Uterus (tissue), 4 donors: ENCODE measurements around the gene LRFN3. TPM values are rescaled to one million over a fixed set of nuclear protein-coding genes. Genes with fewer than 3 reads are reported as not detected.

ENCODE experiments used
- DNase-seq, 2 donors: peaks; one replicate each; pipeline ENCODE4 v3.0.0-alpha.2; 2019 to 2020
- H3K27ac ChIP-seq, 2 donors: fragments of 200-600 bp; sonication (generic); 1 replicate in 1 of 2; 2 replicates in 1 of 2; pipeline ENCODE4 v1.5.1; 2016 to 2018
- H3K27me3 ChIP-seq, 2 donors: fragments of 200-600 bp; sonication (generic); one replicate each; pipeline ENCODE4 v1.5.1; 2018 to 2019; ENCODE audit warnings: control low read depth in 1 of 2
- H3K36me3 ChIP-seq, 2 donors: fragments of 200-600 bp; sonication (generic); one replicate each; pipeline ENCODE4 v1.5.1; 2019; ENCODE audit warnings: control low read depth in 1 of 2
- H3K4me1 ChIP-seq, 2 donors: fragments of 200-600 bp; sonication (generic); one replicate each; pipeline ENCODE4 v1.5.1; 2018 to 2019; ENCODE audit warnings: control low read depth in 1 of 2
- H3K4me3 ChIP-seq, 2 donors: fragments of 200-600 bp; sonication (generic); 1 replicate in 1 of 2; 2 replicates in 1 of 2; pipeline ENCODE4 v1.5.1; 2018 to 2019; ENCODE audit warnings: mild to moderate bottlenecking in 1 of 2
- H3K9me3 ChIP-seq, 2 donors: fragments of 200-600 bp; sonication (generic); one replicate each; pipeline ENCODE4 v1.5.1; 2019; ENCODE audit warnings: control low read depth in 1 of 2
- POLR2A ChIP-seq, 2 donors: fragments of 450-650 bp; IDR thresholded peaks; one replicate each; pipeline ENCODE4 v1.6.1; 2016; ENCODE audit warnings: antibody characterized with exemption in 2 of 2, mild to moderate bottlenecking in 1 of 2, moderate library complexity in 1 of 2
- intact Hi-C: fragments of 100-400 bp; cut with DNase I; formaldehyde crosslinking; loops from one replicate; pipeline ENCODE4 v1.15.1; 2023; ENCODE audit warnings: low total_unique reads
- total RNA-seq, 4 donors: library from RNA; depleted of rRNA in 3 of 4; stranded (reverse); fragments of >200 nt in 3 of 4; gene quantifications; one replicate each; pipeline versions ENCODE4 v1.1.0 to v1.2.4, GENCODE V29; 2014 to 2023
- TF ChIP-seq, protein P1 (sequence below), 4 experiments: fragments of 200-600 bp in 2 of 4; fragments of 450-650 bp in 2 of 4; sonication (generic) in 2 of 4; IDR thresholded peaks; one replicate each; pipeline ENCODE4 v1.5.1; 2016 to 2019; ENCODE audit warnings: antibody characterized with exemption in 4 of 4, mild to moderate bottlenecking in 2 of 4, moderate library complexity in 1 of 4
- donor health status: DM: yes; HTN: yes; CAD: no.

LRFN3 gene
- total RNA-seq, 4 donors from 2014 or later: 3.1 to 22.4 (median 9.6) TPM

DNA sequence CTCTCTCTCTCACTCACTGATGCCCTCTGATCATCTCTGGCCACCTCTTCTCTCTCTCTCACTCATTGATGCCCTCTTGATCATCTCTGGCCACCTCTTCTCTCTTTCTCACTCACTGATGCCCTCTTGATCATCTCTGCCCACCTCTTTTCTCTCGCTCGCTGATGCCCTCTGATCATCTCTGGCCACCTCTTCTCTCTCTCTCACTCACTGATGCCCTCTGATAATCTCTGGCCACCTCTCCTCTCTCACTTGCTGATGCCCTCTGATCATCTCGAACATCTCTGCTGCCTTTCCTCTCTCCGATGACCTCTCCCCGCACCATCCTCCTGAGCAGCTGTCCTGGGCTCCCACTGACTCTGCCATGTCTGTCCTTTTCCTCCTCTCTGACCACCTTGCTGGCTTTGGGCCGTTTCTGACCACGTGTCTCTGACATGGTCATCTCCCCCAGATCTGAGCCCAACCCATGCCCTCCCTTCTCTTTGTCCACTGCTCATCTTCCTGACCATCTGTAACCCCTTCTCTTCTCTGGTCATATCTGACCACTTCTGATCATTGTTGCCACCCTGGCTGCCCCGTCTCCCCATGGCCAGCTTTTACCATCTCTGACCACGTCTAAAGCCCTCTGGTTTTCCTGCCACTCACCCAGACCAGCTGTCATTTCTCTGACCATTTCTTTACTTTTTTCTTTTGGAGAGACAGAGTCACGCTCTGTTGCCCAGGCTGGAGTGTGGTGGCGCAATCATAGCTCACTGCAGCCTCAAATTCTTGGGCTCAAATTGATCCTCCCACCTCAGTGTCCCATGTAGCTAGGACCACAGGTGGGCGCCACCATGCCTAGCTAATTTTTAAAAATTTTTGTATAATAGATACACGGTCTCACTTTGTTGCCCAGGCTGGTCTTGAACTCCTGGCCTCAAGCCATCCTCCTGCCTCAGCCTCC lies 2.4 kb downstream of the LRFN3 start:
- H3K27ac ChIP-seq: no peak overlapping the region

DNA sequence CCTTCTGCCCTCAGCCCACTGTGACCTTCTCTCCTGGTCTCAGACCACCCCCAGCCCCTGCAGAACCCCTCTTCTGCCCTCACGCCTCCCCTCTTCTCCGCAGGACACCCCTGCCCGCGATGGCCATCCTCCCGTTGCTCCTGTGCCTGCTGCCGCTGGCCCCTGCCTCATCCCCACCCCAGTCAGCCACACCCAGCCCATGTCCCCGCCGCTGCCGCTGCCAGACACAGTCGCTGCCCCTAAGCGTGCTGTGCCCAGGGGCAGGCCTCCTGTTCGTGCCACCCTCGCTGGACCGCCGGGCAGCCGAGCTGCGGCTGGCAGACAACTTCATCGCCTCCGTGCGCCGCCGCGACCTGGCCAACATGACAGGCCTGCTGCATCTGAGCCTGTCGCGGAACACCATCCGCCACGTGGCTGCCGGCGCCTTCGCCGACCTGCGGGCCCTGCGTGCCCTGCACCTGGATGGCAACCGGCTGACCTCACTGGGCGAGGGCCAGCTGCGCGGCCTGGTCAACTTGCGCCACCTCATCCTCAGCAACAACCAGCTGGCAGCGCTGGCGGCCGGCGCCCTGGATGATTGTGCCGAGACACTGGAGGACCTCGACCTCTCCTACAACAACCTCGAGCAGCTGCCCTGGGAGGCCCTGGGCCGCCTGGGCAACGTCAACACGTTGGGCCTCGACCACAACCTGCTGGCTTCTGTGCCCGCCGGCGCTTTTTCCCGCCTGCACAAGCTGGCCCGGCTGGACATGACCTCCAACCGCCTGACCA lies 3.3 kb downstream of the LRFN3 start:
- Histone ChIP-seq H3K36me3 (no peaks in the 10 kb centered on the region), H3K4me1 (peaks cover 0 to 5% of the 10 kb centered on the region in 2 donors), H3K9me3 (no peaks in the 10 kb centered on the region), H3K27ac (no peak overlapping the region), H3K27me3 (no peaks in the 10 kb centered on the region), H3K4me3 (no peak overlapping the region)
- DNase-seq: no peak
- TF ChIP-seq, protein P1, sequence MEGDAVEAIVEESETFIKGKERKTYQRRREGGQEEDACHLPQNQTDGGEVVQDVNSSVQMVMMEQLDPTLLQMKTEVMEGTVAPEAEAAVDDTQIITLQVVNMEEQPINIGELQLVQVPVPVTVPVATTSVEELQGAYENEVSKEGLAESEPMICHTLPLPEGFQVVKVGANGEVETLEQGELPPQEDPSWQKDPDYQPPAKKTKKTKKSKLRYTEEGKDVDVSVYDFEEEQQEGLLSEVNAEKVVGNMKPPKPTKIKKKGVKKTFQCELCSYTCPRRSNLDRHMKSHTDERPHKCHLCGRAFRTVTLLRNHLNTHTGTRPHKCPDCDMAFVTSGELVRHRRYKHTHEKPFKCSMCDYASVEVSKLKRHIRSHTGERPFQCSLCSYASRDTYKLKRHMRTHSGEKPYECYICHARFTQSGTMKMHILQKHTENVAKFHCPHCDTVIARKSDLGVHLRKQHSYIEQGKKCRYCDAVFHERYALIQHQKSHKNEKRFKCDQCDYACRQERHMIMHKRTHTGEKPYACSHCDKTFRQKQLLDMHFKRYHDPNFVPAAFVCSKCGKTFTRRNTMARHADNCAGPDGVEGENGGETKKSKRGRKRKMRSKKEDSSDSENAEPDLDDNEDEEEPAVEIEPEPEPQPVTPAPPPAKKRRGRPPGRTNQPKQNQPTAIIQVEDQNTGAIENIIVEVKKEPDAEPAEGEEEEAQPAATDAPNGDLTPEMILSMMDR (IDR thresholded peaks at IDR 0.05): no peak
- TF ChIP-seq POLR2A (IDR thresholded peaks at IDR 0.05): no peak
- intact Hi-C loops: loop anchor here (10.0 kb wide), 2 partner anchors 55 to 155 kb away; no protein-coding TSS in a partner anchor

More for the DNA sequence above, 2.4 kb downstream of the LRFN3 start:
- Histone ChIP-seq H3K4me1 (peaks cover 0 to 5% of the 10 kb centered on the region in 2 donors), H3K4me3 (no peak overlapping the region), H3K9me3 (no peaks in the 10 kb centered on the region), H3K27me3 (no peaks in the 10 kb centered on the region), H3K36me3 (no peaks in the 10 kb centered on the region)
- DNase-seq: no peak
- TF ChIP-seq, protein P1 (IDR thresholded peaks at IDR 0.05): no peak
- no peak for TF ChIP-seq POLR2A (IDR thresholded peaks at IDR 0.05)
- intact Hi-C loops: loop anchor here (10.0 kb wide), 2 partner anchors 54 to 154 kb away; no protein-coding TSS in a partner anchor

DNA sequence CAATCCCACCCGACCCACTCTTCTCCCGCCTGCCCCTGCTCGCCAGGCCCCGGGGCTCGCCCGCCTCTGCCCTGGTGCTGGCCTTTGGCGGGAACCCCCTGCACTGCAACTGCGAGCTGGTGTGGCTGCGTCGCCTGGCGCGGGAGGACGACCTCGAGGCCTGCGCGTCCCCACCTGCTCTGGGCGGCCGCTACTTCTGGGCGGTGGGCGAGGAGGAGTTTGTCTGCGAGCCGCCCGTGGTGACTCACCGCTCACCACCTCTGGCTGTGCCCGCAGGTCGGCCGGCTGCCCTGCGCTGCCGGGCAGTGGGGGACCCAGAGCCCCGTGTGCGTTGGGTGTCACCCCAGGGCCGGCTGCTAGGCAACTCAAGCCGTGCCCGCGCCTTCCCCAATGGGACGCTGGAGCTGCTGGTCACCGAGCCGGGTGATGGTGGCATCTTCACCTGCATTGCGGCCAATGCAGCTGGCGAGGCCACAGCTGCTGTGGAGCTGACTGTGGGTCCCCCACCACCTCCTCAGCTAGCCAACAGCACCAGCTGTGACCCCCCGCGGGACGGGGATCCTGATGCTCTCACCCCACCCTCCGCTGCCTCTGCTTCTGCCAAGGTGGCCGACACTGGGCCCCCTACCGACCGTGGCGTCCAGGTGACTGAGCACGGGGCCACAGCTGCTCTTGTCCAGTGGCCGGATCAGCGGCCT lies 4.1 kb downstream of the LRFN3 start:
- intact Hi-C loops: no loop called here
- no peak overlapping the region for H3K27ac ChIP-seq
- no peaks in the 10 kb centered on the region for H3K27me3 ChIP-seq
- no peaks in the 10 kb centered on the region for H3K36me3 ChIP-seq
- TF ChIP-seq, protein P1 (IDR thresholded peaks at IDR 0.05): no peak
- no peak for TF ChIP-seq POLR2A (IDR thresholded peaks at IDR 0.05)
- DNase-seq: no peak
- peaks cover 0 to 4% of the 10 kb centered on the region in 2 donors for H3K4me1 ChIP-seq
- no peaks in the 10 kb centered on the region for H3K9me3 ChIP-seq
- no peak overlapping the region for H3K4me3 ChIP-seq

DNA sequence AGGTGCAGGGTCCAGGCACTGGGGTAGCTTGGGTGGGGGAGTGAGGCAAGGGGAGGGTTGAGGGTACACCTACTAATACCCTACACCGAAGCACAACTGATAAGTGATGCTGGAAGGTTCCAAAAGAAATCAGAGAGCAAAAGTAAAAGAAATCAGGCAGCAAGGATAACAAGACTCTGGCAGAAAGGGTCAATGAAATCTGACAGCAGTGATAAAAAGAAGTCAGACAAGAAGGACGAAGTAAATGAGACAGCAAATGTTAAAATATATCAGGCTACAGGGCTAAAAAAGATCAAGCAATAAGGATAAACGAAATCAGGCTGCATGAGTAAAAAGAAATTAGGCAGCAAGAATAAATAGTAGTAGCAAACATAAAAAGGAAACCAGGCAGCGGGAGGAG lies 4.7 kb downstream of the LRFN3 start:
- Histone ChIP-seq H3K36me3 (no peaks in the 10 kb centered on the region), H3K4me3 (no peak overlapping the region), H3K27me3 (no peaks in the 10 kb centered on the region), H3K4me1 (no peaks in the 10 kb centered on the region), H3K9me3 (no peaks in the 10 kb centered on the region), H3K27ac (no peak overlapping the region)
- TF ChIP-seq POLR2A (IDR thresholded peaks at IDR 0.05): no peak
- TF ChIP-seq, protein P1 (IDR thresholded peaks at IDR 0.05): no peak
- no peak for DNase-seq
- intact Hi-C loops: no loop called here
